ENCODE results near the gene LRP10.

DNA sequence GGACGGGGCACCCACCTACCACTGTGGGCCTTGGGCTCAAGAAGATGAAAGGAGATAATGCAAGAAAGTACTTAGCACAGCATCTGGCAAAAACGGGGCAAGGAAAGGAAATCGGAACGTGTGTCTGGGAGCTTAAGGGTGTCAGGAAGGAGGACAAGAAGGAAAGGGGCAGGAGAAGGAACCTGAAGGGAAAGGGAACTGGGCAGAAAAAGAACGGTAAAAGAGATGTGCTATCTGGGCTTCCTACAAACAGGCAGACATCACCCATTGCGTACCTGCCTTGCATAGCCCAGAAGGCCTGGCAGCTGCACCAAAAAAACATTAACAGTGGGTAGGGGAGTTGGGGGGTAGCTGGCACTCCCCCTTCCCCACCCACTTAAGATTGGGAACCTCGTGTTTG is 10.5 kb downstream of the LRP10 start:
- TF ChIP-seq CTCF (IDR thresholded peaks at IDR 0.05 in 2 of 3, conservative IDR thresholded peaks at IDR 0.05 in 1 of 3; ENCODE audit: borderline replicate concordance in 1 of 3, insufficient read depth in 1 of 3, low read depth in 2 of 3, low read length in 2 of 3) (no peak), YY1 (IDR thresholded peaks at IDR 0.05; ENCODE audit: extremely low read depth, insufficient replicate concordance, low read depth, low read length) (no peak)
